GM23338 (cell line): ENCODE data around the gene BEX1. TPM values are rescaled to one million over a fixed set of nuclear protein-coding genes. Genes with fewer than 3 reads are reported as not detected.

Experiments
- polyA plus RNA-seq: library from polyadenylated mRNA; unstranded; fragments of >200 nt; fragmentation: Nextera tagmentation; extraction: Ambion mirVana; gene quantifications from 2 replicates; pipeline ENCODE4 v1.2.1, GENCODE V29; 2016
- total RNA-seq: library from RNA; depleted of rRNA; stranded (reverse); fragments of >200 nt; shearing (Covaris generic); gene quantifications from 2 replicates; pipeline ENCODE4 v1.2.3, GENCODE V29; 2014; rRNA removed

BEX1 gene
- total and polyA plus RNA-seq, 2 experiments from 2014 or later = 52.9 to 142 TPM

Other genes with a start within 250 kb of the BEX1 start
- 0.83 and 1.6 TPM in 2 replicates for gene RAB40AL, start 126.9 kb downstream of the BEX1 start, total RNA-seq
- gene RAB40AL, start 126.9 kb downstream of the BEX1 start, polyA plus RNA-seq = 0.34 and 0.40 TPM in 2 replicates
- not detected in 2 replicates for gene NXF3, start 29.0 kb upstream of the BEX1 start, total RNA-seq
- gene NXF3, start 29.0 kb upstream of the BEX1 start, polyA plus RNA-seq = not detected in 2 replicates
- gene BEX4, start 150.9 kb upstream of the BEX1 start, total RNA-seq = 39.3 and 46.8 TPM in 2 replicates
- 120 and 135 TPM in 2 replicates for gene BEX4, start 150.9 kb upstream of the BEX1 start, polyA plus RNA-seq
- gene TCEAL8, start 191.0 kb upstream of the BEX1 start, total RNA-seq = 105 and 135 TPM in 2 replicates
- 164 and 168 TPM in 2 replicates for gene TCEAL8, start 191.0 kb upstream of the BEX1 start, polyA plus RNA-seq
- gene TCEAL5, start 212.6 kb upstream of the BEX1 start, total RNA-seq = 1.8 and 2.0 TPM in 2 replicates
- 20.8 and 22.4 TPM in 2 replicates for gene TCEAL5, start 212.6 kb upstream of the BEX1 start, polyA plus RNA-seq
- 37.5 and 49.8 TPM in 2 replicates for gene BEX2, start 246.8 kb upstream of the BEX1 start, total RNA-seq
- 87.9 and 99.5 TPM in 2 replicates for gene BEX2, start 246.8 kb upstream of the BEX1 start, polyA plus RNA-seq